HEK293T (cell line): ENCODE results near the gene REN.

Experiments
- CTCF ChIA-PET: fragments of 350-600 bp; formaldehyde crosslinking; extraction: SDS; loops from one replicate; lab custom pipeline; 2021; ENCODE audit warnings: antibody characterized with exemption, inconsistent platforms; lab: Yijun Ruan, JAX
- POLR2A ChIA-PET: fragments of 350-600 bp; formaldehyde crosslinking; extraction: SDS; loops from one replicate; lab custom pipeline; 2020; ENCODE audit warnings: antibody characterized with exemption, inconsistent platforms; lab: Yijun Ruan, JAX
- DNase-seq: peaks from one replicate; pipeline ENCODE4 v3.0.0; 2012; ENCODE audit warnings: mixed read lengths; ENCODE audit errors: extremely low spot score
- ARNT ChIP-seq: fragments of 450-650 bp; IDR thresholded peaks from 2 replicates; pipeline ENCODE4 v1.6.1; 2017; ENCODE audit warnings: mild to moderate bottlenecking
- BHLHE40 ChIP-seq: fragments of 450-650 bp; IDR thresholded peaks from 2 replicates; pipeline ENCODE4 v1.6.1; 2016; ENCODE audit warnings: mild to moderate bottlenecking, moderate library complexity, borderline replicate concordance
- CTBP1 ChIP-seq: fragments of 450-650 bp; IDR thresholded peaks from 2 replicates; pipeline ENCODE4 v1.6.1; 2016; ENCODE audit warnings: borderline replicate concordance
- ELF4 ChIP-seq: fragments of 450-650 bp; IDR thresholded peaks from 2 replicates; pipeline ENCODE4 v1.6.1; 2017; ENCODE audit warnings: antibody characterized with exemption
- FOXA1 ChIP-seq: fragments of 450-650 bp; IDR thresholded peaks from 2 replicates; pipeline ENCODE4 v1.6.1; 2016; ENCODE audit warnings: mild to moderate bottlenecking
- FOXK2 ChIP-seq: fragments of 450-650 bp; IDR thresholded peaks from 2 replicates; pipeline ENCODE4 v1.6.1; 2016; ENCODE audit warnings: mild to moderate bottlenecking
- FOXM1 ChIP-seq: fragments of 450-650 bp; IDR thresholded peaks from 2 replicates; pipeline ENCODE4 v1.6.1; 2017; ENCODE audit warnings: mild to moderate bottlenecking, borderline replicate concordance
- L3MBTL2 ChIP-seq: fragments of 450-650 bp; conservative IDR thresholded peaks from 2 replicates; pipeline ENCODE4 v1.6.1; 2016; ENCODE audit warnings: mild to moderate bottlenecking
- LEF1 ChIP-seq: fragments of 450-650 bp; IDR thresholded peaks from 2 replicates; pipeline ENCODE4 v1.6.1; 2017; ENCODE audit warnings: mild to moderate bottlenecking, borderline replicate concordance
- NFRKB ChIP-seq: fragments of 450-650 bp; IDR thresholded peaks from 2 replicates; pipeline ENCODE4 v1.6.1; 2016; ENCODE audit warnings: mild to moderate bottlenecking, moderate library complexity
- PKNOX1 ChIP-seq: fragments of 450-650 bp; IDR thresholded peaks from 2 replicates; pipeline ENCODE4 v1.6.1; 2016
- SP1 ChIP-seq: fragments of 450-650 bp; IDR thresholded peaks from 2 replicates; pipeline ENCODE4 v1.6.1; 2017
- SUZ12 ChIP-seq: fragments of 450-650 bp; IDR thresholded peaks from 2 replicates; pipeline ENCODE4 v1.6.1; 2016; ENCODE audit warnings: mild to moderate bottlenecking
- TARDBP ChIP-seq: fragments of 450-650 bp; IDR thresholded peaks from 2 replicates; pipeline ENCODE4 v1.6.1; 2016
- ZNF384 ChIP-seq: fragments of 450-650 bp; IDR thresholded peaks from 2 replicates; pipeline ENCODE4 v1.6.1; 2016

The REN gene

GRCh38 chr1:204166219-204166618 is at the start of gene REN:
Gene REN, minus strand, starts transcription at chr1:204166337. Its CDS starts 44 bp downstream, at chr1:204166293.
- POLR2A ChIA-PET = no interaction called here
- CTCF ChIA-PET = interaction anchor here (1.3 kb wide), 1 partner anchor 41 kb away, joined by 4 read pairs; no protein-coding TSS in a partner anchor
- TF ChIP-seq PKNOX1 (peak; percentile 8; the same call in 1 of the 2 replicates), CTBP1 (no peak)
- no peak for DNase-seq

GRCh38 chr1:204213668-204214662 is 47.8 kb upstream of the REN start, which contains the start of gene GOLT1A:
Gene GOLT1A, minus strand, starts transcription at chr1:204213988. Its CDS starts 82 bp downstream, at chr1:204213906.
- POLR2A ChIA-PET = no interaction called here
- no peak for DNase-seq
- no peak for TF ChIP-seq PKNOX1
- TF ChIP-seq NFRKB = no peak
- TF ChIP-seq ZNF384 = no peak
- TF ChIP-seq TARDBP = no peak
- no peak for TF ChIP-seq SP1
- no peak for TF ChIP-seq ARNT
- TF ChIP-seq FOXK2 = no peak
- TF ChIP-seq LEF1 = no peak
- CTCF ChIA-PET = interaction anchor here (1.3 kb wide), 1 partner anchor 8 kb away, joined by 4 read pairs; no protein-coding TSS in a partner anchor

- TF ChIP-seq TARDBP (no peak), ARNT (no peak), LEF1 (no peak), L3MBTL2 (no peak), FOXA1 (no peak), FOXM1 (no peak), BHLHE40 (no peak), SUZ12 (no peak), ELF4 (no peak), FOXK2 (no peak)
- POLR2A ChIA-PET = no interaction called here
- CTCF ChIA-PET = no interaction called here
Observed at GRCh38 chr1:204212715-204213114, 46.6 kb upstream of the REN start.

GRCh38 chr1:204211046-204211445 is 44.9 kb upstream of the REN start:
- no peak for DNase-seq
- ChIA-PET POLR2A (no interaction called here), CTCF (interaction anchor here (0.6 kb wide), 1 partner anchor 426 kb away, joined by 3 read pairs; no protein-coding TSS in a partner anchor)
- no peak for TF ChIP-seq ELF4
- no peak for TF ChIP-seq CTBP1
- no peak for TF ChIP-seq SUZ12

More at GRCh38 chr1:204212715-204213114, 46.6 kb upstream of the REN start:
- DNase-seq = no peak

GRCh38 chr1:204207136-204207616 is 41.0 kb upstream of the REN start:
- peak; percentile 91 for DNase-seq
- ChIA-PET CTCF (interaction anchor here (0.5 to 2.3 kb wide), 20 partner anchors 9 to 286 kb away, joined by 3 to 19 read pairs (median 4); partner anchors contain the start of genes KISS1 and REN), POLR2A (interaction anchor here (1.2 kb wide), 1 partner anchor 9 kb away, joined by 3 read pairs; no protein-coding TSS in a partner anchor)
- TF ChIP-seq PKNOX1 (peak; percentile 82), ARNT (no peak)

- no peak for DNase-seq
- POLR2A ChIA-PET = no interaction called here
- TF ChIP-seq FOXK2 (no peak), TARDBP (no peak), NFRKB (no peak), ELF4 (no peak), ARNT (no peak)
- CTCF ChIA-PET = interaction anchor here (0.5 to 2.3 kb wide), 8 partner anchors 8 to 63 kb away, joined by 3 to 18 read pairs (median 4); partner anchors contain the start of gene GOLT1A
Observed at GRCh38 chr1:204206121-204206520, 40.0 kb upstream of the REN start.

- ChIA-PET POLR2A (no interaction called here), CTCF (interaction anchor here (0.5 to 2.3 kb wide), 5 partner anchors 9 to 137 kb away, joined by 3 to 18 read pairs (median 4); partner anchors contain the start of gene GOLT1A)
- no peak for TF ChIP-seq FOXM1
- DNase-seq = no peak
Observed at GRCh38 chr1:204205486-204205885, 39.3 kb upstream of the REN start.
